SHP77 treated with DMSO at 0.1 percent for 48 hours (cell line): ENCODE measurements around the gene TMEM184B.

Experiments used
- DNase-seq: peaks from one replicate; lab custom pipeline; 2025; lab: John Stamatoyannopoulos, UW

The TMEM184B gene

DNA sequence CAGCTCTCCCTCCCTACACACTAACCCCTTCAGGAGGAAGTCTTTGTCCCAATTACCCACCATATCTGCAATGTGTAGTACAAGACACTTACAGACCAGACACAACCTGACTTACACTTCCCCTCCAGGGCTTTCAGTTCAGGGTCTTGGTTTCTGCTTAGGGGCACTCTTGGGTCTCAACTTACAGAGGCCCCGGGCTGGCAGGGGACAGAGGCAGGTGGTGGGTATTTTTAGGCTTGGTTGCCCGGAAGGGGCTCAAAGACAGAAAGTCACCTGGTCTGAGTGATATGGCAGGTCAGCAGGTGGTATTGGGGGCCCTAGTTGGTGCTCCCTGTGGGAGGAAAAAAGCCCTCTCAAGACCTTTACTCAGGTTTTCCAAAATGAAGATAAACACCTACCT is 3.4 kb upstream of the TMEM184B start:
- DNase-seq: no peak

DNA sequence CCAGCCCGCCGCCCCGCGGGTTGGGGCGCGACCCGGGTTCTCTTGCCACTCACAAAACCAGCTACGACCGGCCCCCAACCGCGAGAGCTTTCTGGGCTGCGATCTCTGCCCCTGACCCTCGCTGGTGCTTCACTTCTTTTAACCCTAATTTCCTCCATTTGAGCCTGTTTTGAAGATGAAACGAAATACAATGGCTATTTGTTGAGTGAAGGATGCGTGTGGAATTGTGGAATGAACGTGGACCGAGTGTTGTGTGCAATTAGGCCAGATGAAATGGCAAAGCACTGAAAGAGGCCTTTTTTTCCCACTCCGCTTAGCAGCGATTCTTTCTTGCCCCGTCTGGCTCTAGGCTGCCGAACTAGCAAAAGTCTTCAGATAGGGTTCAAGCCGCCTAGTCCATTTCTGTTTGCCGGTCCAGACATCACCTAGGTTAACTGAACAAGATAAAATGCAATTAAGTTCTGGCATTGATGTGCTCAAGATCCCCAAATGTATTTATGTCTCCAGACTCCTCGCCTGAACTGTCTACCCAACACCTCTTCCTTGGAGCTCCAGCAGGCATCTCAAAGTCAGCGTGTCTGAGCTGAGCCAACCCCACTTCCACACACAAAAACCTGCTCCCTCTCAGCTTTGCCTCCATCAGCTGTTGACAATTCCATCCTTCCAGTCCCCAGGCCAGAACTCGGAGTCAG is 471 bp upstream of the TMEM184B start:
- peak; percentile 8 for DNase-seq

GRCh38 chr22:38271927-38272372 is 860 bp downstream of the TMEM184B start:
- no peak for DNase-seq

DNA sequence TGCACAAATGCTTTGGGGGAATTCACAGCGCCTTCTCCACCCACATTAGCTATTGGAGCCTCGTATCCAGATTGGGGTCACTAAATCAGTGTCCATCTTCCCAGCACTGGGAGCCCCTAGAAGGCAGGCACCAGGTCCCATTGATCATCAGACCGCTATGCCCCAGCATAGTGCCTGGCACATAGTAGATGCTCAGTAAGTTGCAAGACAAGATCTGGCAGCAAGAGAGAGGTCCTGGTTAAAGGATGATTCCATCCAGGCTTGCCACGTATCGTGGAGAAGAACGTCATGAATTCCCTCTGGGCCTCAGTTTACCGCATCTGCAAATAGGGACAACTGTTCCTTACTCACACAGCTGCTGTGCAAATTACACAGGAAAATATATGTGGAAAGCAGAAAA is 1.7 kb downstream of the TMEM184B start:
- no peak for DNase-seq

DNA sequence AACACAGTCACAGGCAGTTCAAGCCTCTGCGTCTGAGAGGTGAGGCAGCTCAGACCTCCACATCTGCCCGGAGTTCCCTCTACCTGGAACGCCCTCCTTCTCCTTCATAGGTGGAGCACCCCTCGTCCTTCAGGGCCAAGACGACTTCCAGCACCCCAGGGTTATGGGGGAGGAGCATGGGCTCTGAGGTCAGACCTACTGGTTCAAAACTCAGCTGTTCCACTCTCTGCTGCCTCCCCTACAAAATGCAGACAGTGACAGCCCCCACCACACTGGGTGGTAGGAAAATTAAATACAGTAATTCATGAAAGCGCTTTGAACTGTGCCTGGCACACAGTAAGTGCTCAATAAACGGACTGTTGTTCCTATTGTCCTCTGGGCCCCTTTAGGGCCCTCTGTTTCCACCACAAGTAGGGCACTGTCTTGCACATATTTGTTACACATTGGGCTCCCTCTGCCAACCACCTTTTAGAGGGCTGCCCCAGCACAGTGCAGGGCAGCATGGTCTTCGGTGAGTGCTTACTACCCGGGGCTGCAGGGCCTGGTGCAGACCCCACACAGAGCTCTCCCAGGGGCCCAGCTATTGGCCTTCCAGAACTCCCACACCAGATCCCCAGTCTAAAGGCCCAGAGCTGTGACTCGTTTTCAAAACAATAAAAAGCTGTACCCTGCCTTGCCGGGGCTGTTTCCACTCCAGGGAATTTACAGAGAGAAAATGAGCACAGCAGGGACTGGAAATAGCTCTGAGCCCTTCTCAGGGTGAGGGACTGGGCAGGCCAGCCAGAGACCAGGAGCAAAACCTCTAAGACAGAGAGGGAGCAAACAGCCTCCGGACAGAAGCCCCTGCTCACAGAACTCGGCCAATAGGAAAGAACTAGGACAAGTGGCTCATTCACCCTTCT is 2.5 kb downstream of the TMEM184B start:
- DNase-seq: no peak

DNA sequence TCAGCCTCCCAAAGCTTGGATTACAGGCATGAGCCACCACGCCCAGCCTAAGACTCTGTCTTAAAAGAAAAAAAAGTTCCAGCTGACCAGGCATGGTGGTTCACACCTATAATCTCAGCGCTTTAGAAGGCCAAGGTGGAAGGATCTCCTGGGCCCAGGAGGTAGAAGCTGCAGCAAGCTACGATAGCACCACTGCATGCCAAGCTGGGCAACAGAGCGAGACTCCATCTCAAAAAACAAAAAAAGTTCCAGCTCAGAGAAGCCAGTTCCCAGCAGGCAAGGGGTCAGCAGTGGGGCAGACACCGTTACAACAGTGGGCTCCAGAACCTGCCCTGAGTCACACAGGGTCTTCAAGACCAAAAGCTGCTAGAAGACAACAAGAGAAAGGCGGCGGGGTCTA is 3.3 kb downstream of the TMEM184B start:
- no peak for DNase-seq

- no peak for DNase-seq
Observed at GRCh38 chr22:38267086-38267485, 5.7 kb downstream of the TMEM184B start.

DNA sequence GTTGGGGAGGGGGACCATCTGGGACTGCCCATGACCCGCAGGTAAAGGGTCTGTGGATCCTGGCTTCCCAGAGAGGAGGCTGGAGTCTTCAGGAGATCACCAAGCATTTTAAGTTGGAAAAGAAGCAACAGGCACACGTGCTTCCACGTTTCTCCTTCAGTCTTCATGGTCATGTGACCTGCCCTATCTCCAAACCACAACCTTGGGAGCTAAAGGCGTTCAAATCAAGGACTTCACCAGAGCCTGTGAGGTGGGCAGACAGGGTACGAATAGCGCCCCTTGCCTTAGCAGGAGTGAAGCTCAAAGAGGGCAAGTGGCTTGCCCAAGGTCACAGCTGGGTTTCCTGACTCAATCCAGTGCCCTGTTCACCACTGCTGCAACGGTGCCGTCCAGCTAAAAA is 6.7 kb downstream of the TMEM184B start:
- no peak for DNase-seq

DNA sequence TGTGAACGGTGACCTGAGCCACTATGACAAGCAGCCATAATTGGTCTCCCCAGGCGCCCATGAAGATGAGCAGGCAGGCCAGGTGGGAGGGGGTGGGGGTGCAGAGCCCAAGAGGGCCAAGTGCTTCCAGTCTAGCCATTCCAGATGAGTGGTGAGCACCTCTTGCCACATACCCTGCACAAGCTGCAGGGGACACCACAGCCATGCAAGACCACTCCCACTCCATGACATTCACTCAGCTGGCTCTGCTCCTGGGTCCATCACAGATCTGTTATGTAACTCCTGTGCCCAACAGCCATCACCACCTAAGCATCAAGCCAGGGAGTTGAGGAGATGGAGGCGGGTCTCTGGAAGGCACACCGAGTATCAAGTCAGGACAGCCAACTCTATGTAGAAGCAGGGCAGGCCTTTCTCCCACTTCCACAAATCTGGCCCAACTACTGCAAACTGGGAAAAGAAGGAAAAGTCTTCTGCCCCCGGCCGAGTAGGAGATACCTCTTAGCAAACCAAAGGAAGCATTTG is 8.4 kb downstream of the TMEM184B start:
- DNase-seq: no peak

GRCh38 chr22:38262051-38262795 is 10.6 kb downstream of the TMEM184B start:
- DNase-seq: no peak

DNA sequence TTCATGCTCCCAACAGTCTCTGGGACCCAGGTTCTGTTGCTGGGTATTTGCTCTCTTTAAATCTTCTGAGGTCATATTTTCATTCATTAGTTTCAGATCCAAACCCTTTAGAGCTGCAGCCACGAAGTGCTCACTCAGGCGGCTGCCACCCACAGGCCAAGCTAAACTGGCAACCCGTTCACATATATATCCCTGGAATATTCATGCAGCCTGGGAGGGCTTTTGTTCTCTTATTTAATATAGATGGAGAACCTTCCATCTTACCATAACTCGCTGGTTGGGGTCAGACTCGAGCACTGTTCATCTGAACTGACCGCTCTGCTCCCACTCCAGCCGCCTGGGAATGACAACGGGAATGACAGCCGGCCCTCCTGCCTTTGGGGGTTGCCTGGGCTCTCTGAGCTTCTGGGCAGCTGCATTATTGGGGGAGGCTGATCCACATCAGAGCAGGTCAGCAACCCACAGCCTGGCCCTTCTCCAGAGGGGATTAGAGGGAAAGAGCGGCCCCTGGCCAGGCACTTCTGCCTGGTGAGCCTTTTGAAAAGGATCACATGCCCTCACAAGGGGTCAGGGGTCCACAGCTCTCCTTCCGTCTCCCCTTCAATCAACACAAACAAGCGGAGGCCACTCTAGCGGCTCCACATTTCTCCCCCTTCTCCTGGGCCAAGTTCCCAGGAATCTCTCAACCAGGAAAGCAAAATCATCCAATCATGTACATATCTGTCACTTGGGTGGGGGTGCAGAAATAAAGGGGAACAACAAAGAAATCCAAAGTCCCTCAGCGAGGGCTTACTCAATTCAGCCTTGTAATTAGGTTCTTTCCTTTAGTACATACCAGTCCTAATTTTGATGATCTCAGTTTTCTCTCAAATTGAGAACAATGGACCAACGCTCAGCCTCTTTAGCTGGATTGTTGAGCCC is 11.8 kb downstream of the TMEM184B start:
- no peak for DNase-seq

GRCh38 chr22:38259370-38259769 is 13.4 kb downstream of the TMEM184B start:
- no peak for DNase-seq

GRCh38 chr22:38258895-38259294 is 13.9 kb downstream of the TMEM184B start:
- no peak for DNase-seq

DNA sequence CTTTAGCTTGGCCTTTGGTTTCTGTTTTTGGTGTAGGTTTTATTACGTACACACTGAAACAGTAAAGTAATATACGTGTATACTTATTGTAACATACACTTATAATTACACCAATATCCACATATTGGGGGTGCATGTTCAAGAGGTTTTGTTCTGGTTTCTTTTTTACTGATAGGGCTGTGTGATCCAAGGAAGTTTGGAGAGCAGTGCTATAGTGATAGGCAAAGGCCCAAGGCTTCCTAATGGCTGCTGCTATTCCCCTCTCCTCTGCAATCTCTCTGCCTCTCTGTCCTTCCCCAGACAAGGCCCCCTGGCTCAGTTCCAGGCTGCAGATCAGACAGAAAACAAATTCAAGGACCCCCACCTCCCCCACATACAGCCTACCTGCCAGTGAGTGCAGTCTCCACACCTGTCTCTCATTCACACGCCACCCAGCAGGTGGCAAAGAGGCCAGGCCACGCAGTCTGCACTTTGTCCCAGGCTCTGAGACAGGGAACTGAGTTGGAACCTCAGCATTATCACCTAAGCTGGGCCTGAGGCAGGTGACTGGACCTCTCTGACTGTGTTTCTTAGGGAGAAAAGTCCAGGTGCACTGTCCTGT is 15.1 kb downstream of the TMEM184B start:
- peak; percentile 15 for DNase-seq

GRCh38 chr22:38257181-38257580 is 15.6 kb downstream of the TMEM184B start:
- no peak for DNase-seq

- no peak for DNase-seq
Observed at GRCh38 chr22:38255697-38256096, 17.1 kb downstream of the TMEM184B start.

DNA sequence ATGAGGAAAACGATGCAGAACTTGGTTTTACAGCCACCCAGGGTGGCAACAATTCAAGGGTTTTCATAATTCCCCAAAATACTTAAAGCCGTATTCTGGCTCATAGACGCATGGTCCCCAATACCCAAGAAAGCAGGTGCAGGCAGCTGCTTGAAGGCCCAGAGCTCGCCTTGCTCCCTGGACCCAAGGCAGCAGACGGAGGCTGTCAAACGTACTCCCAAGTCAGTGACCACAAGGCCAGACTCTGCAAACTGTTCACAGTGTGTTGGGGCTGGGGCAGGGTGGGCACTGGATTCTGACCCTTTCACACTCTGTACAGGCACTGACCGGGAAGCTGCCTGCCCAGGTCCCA is 21.5 kb downstream of the TMEM184B start:
- DNase-seq: no peak

- no peak for DNase-seq
Observed at GRCh38 chr22:38250643-38251340, 22.0 kb downstream of the TMEM184B start.

GRCh38 chr22:38249803-38250642 is 22.8 kb downstream of the TMEM184B start:
- DNase-seq: no peak
